Thyroid gland (tissue), 4 donors: ENCODE measurements around the gene EHBP1.

Experiments
- CTCF ChIP-seq, 6 experiments: fragments of 200-600 bp in 3 of 6; fragments of 450-650 bp in 3 of 6; sonication (generic) in 3 of 6; IDR thresholded peaks; one replicate each; pipeline ENCODE4 v1.5.1; 2016 to 2019; ENCODE audit warnings: antibody characterized with exemption in 6 of 6, mild to moderate bottlenecking in 2 of 6, inconsistent platforms in 1 of 6, moderate library complexity in 1 of 6
- POLR2A ChIP-seq, 2 donors: fragments of 450-650 bp; IDR thresholded peaks; one replicate each; pipeline ENCODE4 v1.6.1; 2017; ENCODE audit warnings: antibody characterized with exemption in 2 of 2, mild to moderate bottlenecking in 2 of 2, moderate library complexity in 1 of 2

GRCh38 chr2:63044362-63045327 is 339.1 kb downstream of the EHBP1 start:
- TF ChIP-seq CTCF (IDR thresholded peaks at IDR 0.05) (no peak), POLR2A (IDR thresholded peaks at IDR 0.05) (no peak)
